Measurements from ENCODE around the gene QSOX1. TPM values are rescaled to one million over a fixed set of nuclear protein-coding genes. Genes with fewer than 3 reads are reported as not detected.
A peak's percentile ranks its signal among the peaks of the same experiment; 100 is the strongest.

QSOX1 gene
- total RNA-seq, 4 donors from 2014 or later = 34.9 to 72.3 (median 51.5) TPM

DNA sequence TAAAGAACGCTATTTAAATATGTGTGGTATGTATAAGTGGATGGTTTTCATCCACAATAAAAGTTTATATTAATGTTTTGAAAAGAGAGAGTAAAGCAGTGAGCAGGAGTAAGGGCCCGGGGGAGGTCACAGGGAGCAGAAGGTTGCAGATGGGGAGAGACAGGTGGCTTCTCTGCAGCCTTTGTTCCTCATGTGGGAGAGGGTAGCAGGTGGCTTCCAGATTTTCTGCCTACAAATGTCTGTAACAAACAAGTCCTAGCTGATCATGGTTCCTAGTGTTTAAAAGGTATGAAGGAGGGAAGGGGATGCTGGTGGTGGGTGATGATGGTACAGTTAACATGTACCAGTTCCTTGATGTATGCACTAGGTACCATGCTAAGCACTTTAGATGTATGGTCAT is 18.8 kb downstream of the QSOX1 start:
- Histone ChIP-seq H3K4me1 (peaks cover 0 to 28% (median 1%) of the 10 kb centered on the region in 4 donors), H3K36me3 (no peaks in the 10 kb centered on the region), H3K4me3 (no peak overlapping the region), H3K27me3 (no peaks in the 10 kb centered on the region), H3K27ac (no peak overlapping the region), H3K9me3 (no peaks in the 10 kb centered on the region)
- no peak for TF ChIP-seq POLR2A (IDR thresholded peaks at IDR 0.05)
- TF ChIP-seq, protein P1, sequence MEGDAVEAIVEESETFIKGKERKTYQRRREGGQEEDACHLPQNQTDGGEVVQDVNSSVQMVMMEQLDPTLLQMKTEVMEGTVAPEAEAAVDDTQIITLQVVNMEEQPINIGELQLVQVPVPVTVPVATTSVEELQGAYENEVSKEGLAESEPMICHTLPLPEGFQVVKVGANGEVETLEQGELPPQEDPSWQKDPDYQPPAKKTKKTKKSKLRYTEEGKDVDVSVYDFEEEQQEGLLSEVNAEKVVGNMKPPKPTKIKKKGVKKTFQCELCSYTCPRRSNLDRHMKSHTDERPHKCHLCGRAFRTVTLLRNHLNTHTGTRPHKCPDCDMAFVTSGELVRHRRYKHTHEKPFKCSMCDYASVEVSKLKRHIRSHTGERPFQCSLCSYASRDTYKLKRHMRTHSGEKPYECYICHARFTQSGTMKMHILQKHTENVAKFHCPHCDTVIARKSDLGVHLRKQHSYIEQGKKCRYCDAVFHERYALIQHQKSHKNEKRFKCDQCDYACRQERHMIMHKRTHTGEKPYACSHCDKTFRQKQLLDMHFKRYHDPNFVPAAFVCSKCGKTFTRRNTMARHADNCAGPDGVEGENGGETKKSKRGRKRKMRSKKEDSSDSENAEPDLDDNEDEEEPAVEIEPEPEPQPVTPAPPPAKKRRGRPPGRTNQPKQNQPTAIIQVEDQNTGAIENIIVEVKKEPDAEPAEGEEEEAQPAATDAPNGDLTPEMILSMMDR (IDR thresholded peaks at IDR 0.05) = no peak
- DNase-seq = no peak

DNA sequence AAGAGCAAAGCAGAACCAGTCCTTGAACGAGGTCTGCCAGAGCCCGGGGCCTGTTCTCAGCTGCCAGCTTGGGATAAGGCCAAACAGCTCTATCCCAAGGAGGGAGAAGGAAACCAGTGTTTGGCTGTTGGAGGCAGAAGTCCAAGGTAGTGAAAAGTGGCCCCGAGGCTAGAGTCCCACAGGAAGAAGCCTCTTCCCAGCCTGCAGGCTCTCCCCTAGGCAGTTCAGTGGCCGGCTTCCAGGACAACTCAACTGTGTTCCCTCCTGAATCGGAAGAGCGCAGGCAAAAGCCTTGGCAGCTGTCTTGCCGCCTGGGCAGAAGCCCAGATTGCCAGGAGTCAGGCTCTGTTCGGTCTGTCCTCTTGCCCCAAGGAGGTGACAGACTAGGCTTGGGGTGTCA is 19.3 kb downstream of the QSOX1 start:
- peaks cover 0 to 23% (median 0%) of the 10 kb centered on the region in 4 donors for H3K4me1 ChIP-seq
- H3K36me3 ChIP-seq = no peaks in the 10 kb centered on the region
- H3K27me3 ChIP-seq = no peaks in the 10 kb centered on the region
- no peaks in the 10 kb centered on the region for H3K9me3 ChIP-seq
- H3K4me3 ChIP-seq = no peak overlapping the region
- TF ChIP-seq, protein P1 (IDR thresholded peaks at IDR 0.05) = no peak
- no peak for TF ChIP-seq POLR2A (IDR thresholded peaks at IDR 0.05)
- DNase-seq = peak; percentile 17 to 63 (median 51)
- H3K27ac ChIP-seq = peak overlapping the region in 2 of 4 donors; percentile 22 to 45

DNA sequence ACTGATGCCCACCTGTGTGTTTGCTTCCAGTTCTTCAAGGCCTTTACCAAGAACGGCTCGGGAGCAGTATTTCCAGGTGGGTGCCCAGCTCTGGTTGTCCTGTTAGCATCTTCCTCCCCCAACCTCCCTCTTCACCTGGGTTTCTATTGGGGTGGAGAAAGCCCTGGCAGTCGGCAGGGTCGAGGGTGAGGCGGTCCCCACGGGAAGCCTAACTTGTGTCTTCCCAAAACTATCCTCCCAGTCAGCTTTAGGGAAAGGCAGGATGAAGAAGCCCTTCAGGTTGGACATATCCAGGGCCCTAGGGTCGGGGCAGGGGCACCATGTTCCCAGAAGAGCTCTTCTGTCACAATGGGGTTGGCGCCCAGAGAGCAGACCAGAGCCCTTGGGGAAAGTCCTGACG is 20.6 kb downstream of the QSOX1 start:
- Histone ChIP-seq H3K27me3 (no peaks in the 10 kb centered on the region), H3K4me3 (no peak overlapping the region), H3K27ac (no peak overlapping the region), H3K4me1 (peaks cover 0 to 10% (median 0%) of the 10 kb centered on the region in 4 donors), H3K9me3 (no peaks in the 10 kb centered on the region), H3K36me3 (peaks cover 0 to 10% (median 0%) of the 10 kb centered on the region in 3 donors)
- DNase-seq = no peak
- TF ChIP-seq POLR2A (IDR thresholded peaks at IDR 0.05) = no peak
- TF ChIP-seq, protein P1 (IDR thresholded peaks at IDR 0.05) = no peak

DNA sequence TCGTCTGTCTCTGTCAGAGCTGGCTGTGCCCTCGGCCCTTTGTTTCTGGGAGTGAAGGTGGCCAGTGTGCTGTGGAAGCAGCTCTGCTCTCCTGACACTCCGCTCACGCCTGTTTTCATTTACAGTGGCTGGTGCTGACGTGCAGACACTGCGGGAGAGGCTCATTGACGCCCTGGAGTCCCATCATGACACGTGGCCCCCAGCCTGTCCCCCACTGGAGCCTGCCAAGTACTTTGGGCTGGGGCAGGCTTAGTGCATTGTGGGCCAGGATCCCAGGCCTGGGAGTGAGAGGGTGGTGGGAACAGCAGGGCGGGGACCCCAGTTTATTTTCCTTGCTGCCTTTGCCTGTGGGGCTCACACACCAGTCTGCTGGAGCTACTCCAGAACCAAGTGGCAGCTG is 21.1 kb downstream of the QSOX1 start:
- Histone ChIP-seq H3K27me3 (no peaks in the 10 kb centered on the region), H3K4me3 (no peak overlapping the region), H3K4me1 (peaks cover 0 to 9% (median 0%) of the 10 kb centered on the region in 4 donors), H3K9me3 (no peaks in the 10 kb centered on the region), H3K36me3 (peaks cover 0 to 10% (median 0%) of the 10 kb centered on the region in 3 donors), H3K27ac (no peak overlapping the region)
- DNase-seq = peak in 1 of 3 donors; percentile 37
- TF ChIP-seq, protein P1 (IDR thresholded peaks at IDR 0.05) = no peak
- TF ChIP-seq POLR2A (IDR thresholded peaks at IDR 0.05) = no peak

DNA sequence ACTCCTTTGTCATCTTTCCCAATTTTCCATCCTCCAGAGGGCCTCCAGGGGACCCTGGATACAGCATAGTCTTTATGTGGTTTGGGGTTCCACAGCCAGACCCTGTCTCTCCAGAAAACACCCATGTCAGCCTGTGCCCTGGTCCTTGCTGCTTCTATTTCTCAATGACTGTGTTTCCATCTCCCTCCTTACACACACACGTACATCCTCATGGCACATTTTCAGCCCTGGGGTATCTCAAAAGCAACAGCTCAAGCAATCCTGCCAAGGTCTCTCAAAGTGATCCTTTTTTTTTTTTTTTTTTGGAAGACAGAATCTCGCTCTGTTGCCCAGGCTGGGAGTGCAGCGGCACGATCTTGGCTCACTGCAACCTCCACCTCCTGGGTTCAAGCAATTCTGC is 22.3 kb downstream of the QSOX1 start:
- H3K4me1 ChIP-seq = peaks cover 0 to 9% (median 0%) of the 10 kb centered on the region in 4 donors
- H3K4me3 ChIP-seq = no peak overlapping the region
- TF ChIP-seq POLR2A (IDR thresholded peaks at IDR 0.05) = no peak
- TF ChIP-seq, protein P1 (IDR thresholded peaks at IDR 0.05) = no peak
- H3K9me3 ChIP-seq = no peaks in the 10 kb centered on the region
- peaks cover 0 to 12% (median 0%) of the 10 kb centered on the region in 3 donors for H3K36me3 ChIP-seq
- H3K27me3 ChIP-seq = no peaks in the 10 kb centered on the region
- H3K27ac ChIP-seq = no peak overlapping the region
- no peak for DNase-seq

DNA sequence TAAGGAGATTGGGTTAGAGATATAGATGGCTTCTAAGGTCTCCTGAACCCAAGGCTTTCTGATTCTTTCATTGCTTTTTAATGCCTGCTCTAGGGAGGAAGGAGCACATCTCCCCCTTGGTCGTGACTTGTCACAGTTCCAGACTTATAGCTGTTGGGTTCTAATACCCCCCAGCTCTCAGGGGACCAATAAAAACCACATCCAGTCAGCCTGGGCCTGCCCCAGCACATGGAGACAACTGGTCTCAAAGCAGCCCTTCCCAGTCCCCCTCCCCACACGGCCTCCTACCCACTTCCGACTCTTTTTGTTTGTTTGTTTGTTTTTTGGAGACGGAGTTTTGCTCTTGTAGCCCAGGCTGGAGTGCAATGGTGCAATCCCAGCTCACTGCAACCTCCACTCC is 23.3 kb downstream of the QSOX1 start:
- peak in 1 of 3 donors; percentile 19 for DNase-seq
- Histone ChIP-seq H3K9me3 (no peaks in the 10 kb centered on the region), H3K4me1 (peaks cover 0 to 9% (median 0%) of the 10 kb centered on the region in 4 donors), H3K27me3 (no peaks in the 10 kb centered on the region), H3K36me3 (peaks cover 0 to 22% (median 0%) of the 10 kb centered on the region in 3 donors), H3K4me3 (no peak overlapping the region), H3K27ac (no peak overlapping the region)
- TF ChIP-seq, protein P1 (IDR thresholded peaks at IDR 0.05) = no peak
- no peak for TF ChIP-seq POLR2A (IDR thresholded peaks at IDR 0.05)

All from Peyer's patch (tissue), 4 donors.